GM08714 (cell line): ENCODE measurements around the gene GXYLT2.

Experiments used
- H3K4me3 ChIP-seq: fragments of 200-500 bp; sonication (Bioruptor generic); 2 replicates; pipeline ENCODE4 v1.5.1; 2014; ENCODE audit warnings: mild to moderate bottlenecking, low read length, inconsistent platforms
- ZNF274 ChIP-seq: IDR thresholded peaks from 2 replicates; pipeline ENCODE4 v1.6.1; 2012; ENCODE audit warnings: mild to moderate bottlenecking, low read depth, low read length

Gene GXYLT2

GRCh38 chr3:72887705-72888545 lies at the start of gene GXYLT2:
GXYLT2 (plus strand) TSS chr3:72888046; CDS start chr3:72888234, 188 bp downstream.
- no peak for TF ChIP-seq ZNF274
- H3K4me3 ChIP-seq, result peak within 1 kb of the TSS; percentile 52

GRCh38 chr3:72839057-72839456 lies 48.8 kb upstream of the GXYLT2 start:
- TF ChIP-seq ZNF274, result no peak
- H3K4me3 ChIP-seq, result no peak overlapping the region

- TF ChIP-seq ZNF274, result no peak
- H3K4me3 ChIP-seq, result no peak overlapping the region
These were observed 43.3 kb upstream of the GXYLT2 start for GRCh38 chr3:72844436-72844993.

GRCh38 chr3:72846166-72846565 lies 41.7 kb upstream of the GXYLT2 start:
- no peak for TF ChIP-seq ZNF274
- no peak overlapping the region for H3K4me3 ChIP-seq

- H3K4me3 ChIP-seq, result peak overlapping the region; percentile 86
- TF ChIP-seq ZNF274, result no peak
These were observed 40.6 kb upstream of the GXYLT2 start for GRCh38 chr3:72847282-72847681.

GRCh38 chr3:72847751-72848702 lies 39.8 kb upstream of the GXYLT2 start, which contains the start of gene SHQ1:
SHQ1 (minus strand) TSS chr3:72848445; CDS start chr3:72848340, 105 bp downstream.
- peak within 1 kb of the TSS; percentile 86 for H3K4me3 ChIP-seq
- no peak for TF ChIP-seq ZNF274

- no peak for TF ChIP-seq ZNF274
These were observed 39.2 kb upstream of the GXYLT2 start for GRCh38 chr3:72848703-72849081.

GRCh38 chr3:72855001-72855400 lies 32.8 kb upstream of the GXYLT2 start:
- TF ChIP-seq ZNF274, result no peak
- no peak overlapping the region for H3K4me3 ChIP-seq

More at GRCh38 chr3:72848703-72849081, 39.2 kb upstream of the GXYLT2 start:
- H3K4me3 ChIP-seq, result peak overlapping the region; percentile 86

- H3K4me3 ChIP-seq, result no peak overlapping the region
- TF ChIP-seq ZNF274, result no peak
These were observed 27.8 kb upstream of the GXYLT2 start for GRCh38 chr3:72860053-72860452.

GRCh38 chr3:72860846-72861245 lies 27.0 kb upstream of the GXYLT2 start:
- H3K4me3 ChIP-seq, result no peak overlapping the region
- no peak for TF ChIP-seq ZNF274

GRCh38 chr3:72862314-72863090 lies 25.3 kb upstream of the GXYLT2 start:
- H3K4me3 ChIP-seq, result no peak overlapping the region
- TF ChIP-seq ZNF274, result no peak

GRCh38 chr3:72872183-72872582 lies 15.7 kb upstream of the GXYLT2 start:
- TF ChIP-seq ZNF274, result no peak
- no peak overlapping the region for H3K4me3 ChIP-seq

GRCh38 chr3:72887343-72887704 lies 522 bp upstream of the GXYLT2 start:
- peak overlapping the region; percentile 52 for H3K4me3 ChIP-seq
- no peak for TF ChIP-seq ZNF274
